Liver (tissue), 9 donors: Measurements from ENCODE around the gene PRRT1B. TPM values are rescaled to one million over a fixed set of nuclear protein-coding genes. Genes with fewer than 3 reads are reported as not detected.

Experiments used
- DNase-seq: peaks from one replicate; pipeline ENCODE4 v3.0.0-alpha.2; 2017; ENCODE audit warnings: low spot score
- H3K27ac ChIP-seq, 2 donors: one replicate each; pipeline ENCODE4 v1.7.0; 2013; ENCODE audit warnings: inconsistent platforms in 2 of 2, low read length in 2 of 2, control low read depth in 1 of 2, low read depth in 1 of 2, mild to moderate bottlenecking in 1 of 2
- H3K27me3 ChIP-seq, 4 donors: one replicate each; pipeline versions ENCODE4 v1.6.1 to v1.7.0; 2013; ENCODE audit warnings: low read length in 3 of 4, inconsistent platforms in 1 of 4, mild to moderate bottlenecking in 1 of 4, moderate library complexity in 1 of 4; ENCODE audit not compliant: control insufficient read depth in 4 of 4, insufficient read depth in 4 of 4
- H3K36me3 ChIP-seq, 4 donors: one replicate each; pipeline versions ENCODE4 v1.6.1 to v1.7.0; 2013; ENCODE audit warnings: low read length in 3 of 4, mild to moderate bottlenecking in 3 of 4, low read depth in 1 of 4, moderate library complexity in 1 of 4; ENCODE audit not compliant: control insufficient read depth in 4 of 4, insufficient read depth in 3 of 4
- H3K4me1 ChIP-seq, 4 donors: one replicate each; pipeline versions ENCODE4 v1.6.1 to v1.7.0; 2013; ENCODE audit warnings: low read length in 3 of 4, mild to moderate bottlenecking in 3 of 4, moderate library complexity in 1 of 4; ENCODE audit not compliant: control insufficient read depth in 4 of 4, insufficient read depth in 4 of 4
- H3K4me3 ChIP-seq, 3 donors: one replicate each; pipeline versions ENCODE4 v1.6.1 to v1.7.0; 2013; ENCODE audit warnings: low read length in 3 of 3, control low read depth in 1 of 3, low read depth in 1 of 3, mild to moderate bottlenecking in 1 of 3
- H3K9ac ChIP-seq, 2 donors: one replicate each; pipeline ENCODE4 v1.7.0; 2013; ENCODE audit warnings: low read length in 2 of 2, mild to moderate bottlenecking in 2 of 2, moderate library complexity in 2 of 2, control low read depth in 1 of 2, low read depth in 1 of 2
- H3K9me3 ChIP-seq, 4 donors: one replicate each; pipeline versions ENCODE4 v1.6.1 to v1.7.0; 2013; ENCODE audit warnings: low read length in 3 of 4; ENCODE audit not compliant: control insufficient read depth in 4 of 4
- FOXA1 ChIP-seq: IDR thresholded peaks from 2 replicates; pipeline ENCODE4 v1.6.1; 2016; ENCODE audit warnings: antibody characterized with exemption
- GABPA ChIP-seq, 2 donors: IDR thresholded peaks in 1 of 2; conservative IDR thresholded peaks in 1 of 2; 2 replicates each; pipeline ENCODE4 v1.6.1; 2016; ENCODE audit warnings: antibody characterized with exemption in 2 of 2, mild to moderate bottlenecking in 1 of 2, moderate library complexity in 1 of 2
- HNF4G ChIP-seq: IDR thresholded peaks from 2 replicates; pipeline ENCODE4 v1.6.1; 2016; ENCODE audit warnings: antibody characterized with exemption
- JUND ChIP-seq, 2 donors: IDR thresholded peaks; 2 replicates each; pipeline ENCODE4 v1.6.1; 2016; ENCODE audit warnings: antibody characterized with exemption in 2 of 2
- RXRA ChIP-seq, 2 donors: IDR thresholded peaks; 2 replicates each; pipeline ENCODE4 v1.6.1; 2017 to 2018; ENCODE audit warnings: antibody characterized with exemption in 2 of 2, mild to moderate bottlenecking in 1 of 2
- YY1 ChIP-seq: IDR thresholded peaks from 2 replicates; pipeline ENCODE4 v1.6.1; 2016; ENCODE audit warnings: antibody characterized with exemption, mild to moderate bottlenecking
- whole genome bisulfite sequencing: extraction: QIAGEN DNeasy Blood & Tissue Kit; methylation state at CpG from one replicate; pipeline ENCODE4 v1.1.7; 2013; 5-methylcytosine and 5-hydroxymethylcytosine counted together
- polyA plus RNA-seq, 2 donors: library from polyadenylated mRNA; stranded (reverse) in 1 of 2; unstranded in 1 of 2; fragments of 200-250 nt in 1 of 2; fragments of >200 nt in 1 of 2; fragmentation: Nextera tagmentation in 1 of 2; extraction: Ambion mirVana in 1 of 2; gene quantifications; one replicate each; pipeline versions ENCODE4 v1.2.1 to v1.2.3, GENCODE V29; 2013 to 2015
- total RNA-seq, 2 donors: library from RNA; depleted of rRNA; stranded (reverse); fragments of >200 nt; gene quantifications; one replicate each; pipeline ENCODE4 v1.2.3, GENCODE V29; 2014
- TF ChIP-seq, protein P1 (sequence below): IDR thresholded peaks from 2 replicates; pipeline ENCODE4 v1.6.1; 2016; ENCODE audit warnings: antibody characterized with exemption
- TF ChIP-seq, protein P2 (sequence below): IDR thresholded peaks from 2 replicates; pipeline ENCODE4 v1.6.1; 2016; ENCODE audit warnings: antibody characterized with exemption, mild to moderate bottlenecking
- TF ChIP-seq, protein P3 (sequence below): IDR thresholded peaks from 2 replicates; pipeline ENCODE4 v1.6.1; 2016; ENCODE audit warnings: antibody characterized with exemption
- donor health status: healthy.
- donor health status: healthy.
- donor health status: healthy.
- donor health status: healthy.
- donor health status: healthy.

The PRRT1B gene
- total and polyA plus RNA-seq, 4 donors = 0.15 to 1.9 (median 1.4) TPM

DNA sequence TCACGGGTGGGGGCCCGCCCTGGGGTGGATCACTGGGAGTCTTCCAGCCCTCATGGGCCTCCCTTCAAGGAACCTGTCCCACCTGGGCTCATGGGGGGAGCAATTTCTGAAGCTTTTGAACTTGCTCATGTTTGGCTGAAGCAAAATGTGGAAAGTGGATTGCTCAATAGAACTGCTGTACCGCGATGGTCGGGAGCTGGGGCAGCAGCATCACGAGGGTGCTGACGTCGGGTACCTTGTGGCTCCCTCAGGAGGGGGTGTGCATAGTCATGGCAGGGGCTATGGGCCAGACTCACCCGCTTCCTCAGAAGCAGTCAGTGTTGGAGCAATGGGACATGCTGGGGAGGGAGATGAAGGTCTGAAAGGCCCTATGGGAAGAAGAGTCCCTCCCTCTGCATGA, 57.9 kb downstream of the PRRT1B start:
- DNase-seq = no peak
- no peak overlapping the region for H3K9ac ChIP-seq
- TF ChIP-seq JUND (IDR thresholded peaks at IDR 0.05) (no peak), GABPA (IDR thresholded peaks at IDR 0.05 in 1 of 2, conservative IDR thresholded peaks at IDR 0.05 in 1 of 2) (no peak), HNF4G (no peak)
- TF ChIP-seq, protein P1, sequence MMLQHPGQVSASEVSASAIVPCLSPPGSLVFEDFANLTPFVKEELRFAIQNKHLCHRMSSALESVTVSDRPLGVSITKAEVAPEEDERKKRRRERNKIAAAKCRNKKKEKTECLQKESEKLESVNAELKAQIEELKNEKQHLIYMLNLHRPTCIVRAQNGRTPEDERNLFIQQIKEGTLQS = no peak
- no peaks in the 10 kb centered on the region for H3K9me3 ChIP-seq
- H3K27me3 ChIP-seq = no peaks in the 10 kb centered on the region
- peaks cover 0 to 34% (median 6%) of the 10 kb centered on the region in 4 donors for H3K36me3 ChIP-seq
- no peak overlapping the region for H3K4me3 ChIP-seq
- H3K27ac ChIP-seq = no peak overlapping the region
- 87% methylated on average over 9 of the region's 9 CpGs for whole genome bisulfite sequencing
- H3K4me1 ChIP-seq = peaks cover 0 to 2% (median 0%) of the 10 kb centered on the region in 4 donors

DNA sequence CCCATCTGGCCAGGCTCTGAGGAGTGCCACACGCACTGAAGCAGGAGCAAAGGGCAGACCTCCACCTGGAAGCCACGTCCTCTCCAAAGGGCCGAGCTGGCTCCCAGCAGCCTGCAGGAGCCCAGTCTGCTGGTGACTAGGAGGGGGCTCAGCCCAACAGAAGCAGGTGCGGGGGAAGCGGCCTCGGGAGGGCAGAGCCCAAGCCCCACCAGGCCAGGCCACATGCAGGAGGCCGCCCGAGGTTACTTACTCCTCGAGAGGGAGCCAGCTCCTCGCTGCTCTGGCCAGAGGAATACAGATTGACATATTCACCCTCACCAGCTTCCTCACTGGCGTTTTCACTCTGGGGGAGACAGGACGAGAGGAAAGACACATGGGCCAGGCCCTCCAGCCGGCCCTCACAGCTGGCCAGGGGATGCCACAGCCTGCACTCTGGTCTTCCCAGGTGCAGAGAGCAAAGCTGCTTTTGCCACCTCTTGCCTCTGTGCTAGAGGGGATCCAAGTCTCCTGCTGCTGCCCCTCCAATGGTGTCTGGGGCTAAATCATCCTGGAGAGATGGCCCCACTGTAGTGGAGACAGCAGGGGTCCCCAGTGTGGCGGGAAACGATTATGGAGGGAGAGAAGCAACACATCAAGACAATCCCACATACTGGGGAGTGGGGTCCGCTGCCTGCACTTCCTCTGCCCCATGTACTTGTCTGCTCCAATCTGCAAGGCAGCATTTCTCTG, 58.6 kb downstream of the PRRT1B start:
- DNase-seq = no peak
- Histone ChIP-seq H3K4me1 (peaks cover 0 to 2% (median 1%) of the 10 kb centered on the region in 4 donors), H3K27me3 (no peaks in the 10 kb centered on the region), H3K4me3 (no peak overlapping the region), H3K27ac (no peak overlapping the region), H3K36me3 (peaks cover 0 to 33% (median 6%) of the 10 kb centered on the region in 4 donors), H3K9ac (no peak overlapping the region), H3K9me3 (no peaks in the 10 kb centered on the region)
- WGBS = 96% methylated on average over 16 of the region's 16 CpGs
- no peak for TF ChIP-seq YY1
- TF ChIP-seq FOXA1 = no peak
- no peak for TF ChIP-seq JUND (IDR thresholded peaks at IDR 0.05)
- no peak for TF ChIP-seq GABPA (IDR thresholded peaks at IDR 0.05 in 1 of 2, conservative IDR thresholded peaks at IDR 0.05 in 1 of 2)
- TF ChIP-seq, protein P2, sequence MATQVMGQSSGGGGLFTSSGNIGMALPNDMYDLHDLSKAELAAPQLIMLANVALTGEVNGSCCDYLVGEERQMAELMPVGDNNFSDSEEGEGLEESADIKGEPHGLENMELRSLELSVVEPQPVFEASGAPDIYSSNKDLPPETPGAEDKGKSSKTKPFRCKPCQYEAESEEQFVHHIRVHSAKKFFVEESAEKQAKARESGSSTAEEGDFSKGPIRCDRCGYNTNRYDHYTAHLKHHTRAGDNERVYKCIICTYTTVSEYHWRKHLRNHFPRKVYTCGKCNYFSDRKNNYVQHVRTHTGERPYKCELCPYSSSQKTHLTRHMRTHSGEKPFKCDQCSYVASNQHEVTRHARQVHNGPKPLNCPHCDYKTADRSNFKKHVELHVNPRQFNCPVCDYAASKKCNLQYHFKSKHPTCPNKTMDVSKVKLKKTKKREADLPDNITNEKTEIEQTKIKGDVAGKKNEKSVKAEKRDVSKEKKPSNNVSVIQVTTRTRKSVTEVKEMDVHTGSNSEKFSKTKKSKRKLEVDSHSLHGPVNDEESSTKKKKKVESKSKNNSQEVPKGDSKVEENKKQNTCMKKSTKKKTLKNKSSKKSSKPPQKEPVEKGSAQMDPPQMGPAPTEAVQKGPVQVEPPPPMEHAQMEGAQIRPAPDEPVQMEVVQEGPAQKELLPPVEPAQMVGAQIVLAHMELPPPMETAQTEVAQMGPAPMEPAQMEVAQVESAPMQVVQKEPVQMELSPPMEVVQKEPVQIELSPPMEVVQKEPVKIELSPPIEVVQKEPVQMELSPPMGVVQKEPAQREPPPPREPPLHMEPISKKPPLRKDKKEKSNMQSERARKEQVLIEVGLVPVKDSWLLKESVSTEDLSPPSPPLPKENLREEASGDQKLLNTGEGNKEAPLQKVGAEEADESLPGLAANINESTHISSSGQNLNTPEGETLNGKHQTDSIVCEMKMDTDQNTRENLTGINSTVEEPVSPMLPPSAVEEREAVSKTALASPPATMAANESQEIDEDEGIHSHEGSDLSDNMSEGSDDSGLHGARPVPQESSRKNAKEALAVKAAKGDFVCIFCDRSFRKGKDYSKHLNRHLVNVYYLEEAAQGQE = no peak
- TF ChIP-seq, protein P1 = no peak
- TF ChIP-seq, protein P3, sequence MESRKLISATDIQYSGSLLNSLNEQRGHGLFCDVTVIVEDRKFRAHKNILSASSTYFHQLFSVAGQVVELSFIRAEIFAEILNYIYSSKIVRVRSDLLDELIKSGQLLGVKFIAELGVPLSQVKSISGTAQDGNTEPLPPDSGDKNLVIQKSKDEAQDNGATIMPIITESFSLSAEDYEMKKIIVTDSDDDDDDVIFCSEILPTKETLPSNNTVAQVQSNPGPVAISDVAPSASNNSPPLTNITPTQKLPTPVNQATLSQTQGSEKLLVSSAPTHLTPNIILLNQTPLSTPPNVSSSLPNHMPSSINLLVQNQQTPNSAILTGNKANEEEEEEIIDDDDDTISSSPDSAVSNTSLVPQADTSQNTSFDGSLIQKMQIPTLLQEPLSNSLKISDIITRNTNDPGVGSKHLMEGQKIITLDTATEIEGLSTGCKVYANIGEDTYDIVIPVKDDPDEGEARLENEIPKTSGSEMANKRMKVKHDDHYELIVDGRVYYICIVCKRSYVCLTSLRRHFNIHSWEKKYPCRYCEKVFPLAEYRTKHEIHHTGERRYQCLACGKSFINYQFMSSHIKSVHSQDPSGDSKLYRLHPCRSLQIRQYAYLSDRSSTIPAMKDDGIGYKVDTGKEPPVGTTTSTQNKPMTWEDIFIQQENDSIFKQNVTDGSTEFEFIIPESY = no peak
- TF ChIP-seq RXRA (IDR thresholded peaks at IDR 0.05) = no peak
